DOHH2 (cell line): ENCODE measurements around the gene UXS1.
"Not testable (repeated sequence)": the region's sequence is repeated elsewhere in the genome, so short reads cannot be mapped to it uniquely, and the experiment has no call there.

Experiments used
- H3F3A ChIP-seq: fragments of 200-600 bp; sonication (generic), shearing (Covaris generic); 2 replicates; pipeline ENCODE4 v1.6.0; 2016; ENCODE audit warnings: antibody characterized with exemption, mild to moderate bottlenecking; ENCODE audit not compliant: control insufficient read depth, insufficient read depth
- H3K27ac ChIP-seq: fragments of 200-600 bp; sonication (generic); 2 replicates; pipeline ENCODE4 v1.5.1; 2014; ENCODE audit warnings: low read depth, mild to moderate bottlenecking, low read length, moderate library complexity
- H3K27me3 ChIP-seq: fragments of 200-600 bp; sonication (generic); 2 replicates; pipeline ENCODE4 v1.6.1; 2014; ENCODE audit warnings: mild to moderate bottlenecking, low read length, mixed read lengths; ENCODE audit not compliant: control insufficient read depth
- H3K36me3 ChIP-seq: fragments of 200-600 bp; sonication (generic); 2 replicates; pipeline ENCODE4 v1.6.1; 2014; ENCODE audit warnings: mild to moderate bottlenecking, low read length, moderate library complexity, mixed read lengths; ENCODE audit not compliant: control insufficient read depth
- H3K4me1 ChIP-seq: fragments of 200-600 bp; sonication (generic); 2 replicates; pipeline ENCODE4 v1.6.1; 2014; ENCODE audit warnings: mild to moderate bottlenecking, low read length, mixed read lengths; ENCODE audit not compliant: control insufficient read depth
- H3K4me2 ChIP-seq: fragments of 200-600 bp; sonication (generic); 2 replicates; pipeline ENCODE4 v1.6.0; 2014; ENCODE audit warnings: mild to moderate bottlenecking, low read length, moderate library complexity
- H3K4me3 ChIP-seq: fragments of 200-600 bp; sonication (generic); 2 replicates; pipeline ENCODE4 v1.5.1; 2014; ENCODE audit warnings: mild to moderate bottlenecking, low read length, mixed read lengths
- H3K79me2 ChIP-seq: fragments of 200-600 bp; sonication (generic); 2 replicates; pipeline ENCODE4 v1.6.1; 2014; ENCODE audit warnings: mild to moderate bottlenecking, low read length, mixed read lengths; ENCODE audit not compliant: control insufficient read depth
- H3K9me2 ChIP-seq: fragments of 200-600 bp; sonication (generic); replicated peaks from 2 replicates; pipeline ENCODE4 v1.6.1; 2014; ENCODE audit warnings: mild to moderate bottlenecking, low read length, mixed read lengths; ENCODE audit not compliant: control insufficient read depth
- H3K9me3 ChIP-seq: fragments of 200-600 bp; sonication (generic); 2 replicates; pipeline ENCODE4 v1.6.1; 2014; ENCODE audit warnings: antibody characterized with exemption, low read length, mixed read lengths; ENCODE audit not compliant: control insufficient read depth, insufficient read depth
- H4K20me1 ChIP-seq: fragments of 200-600 bp; sonication (generic); 2 replicates; pipeline ENCODE4 v1.6.0; 2014; ENCODE audit warnings: low read depth, mild to moderate bottlenecking, antibody characterized with exemption, low read length, moderate library complexity; ENCODE audit not compliant: control insufficient read depth, insufficient read depth
- CTCF ChIP-seq: fragments of 200-600 bp; sonication (generic); IDR thresholded peaks from one replicate; pipeline ENCODE4 v1.5.1; 2014; ENCODE audit warnings: antibody characterized with exemption, mild to moderate bottlenecking, low read depth, low read length; ENCODE audit not compliant: poor library complexity, severe bottlenecking
- EZH2phosphoT487 ChIP-seq: fragments of 200-600 bp; sonication (generic); IDR thresholded peaks from 2 replicates; pipeline ENCODE4 v1.6.1; 2017; ENCODE audit warnings: borderline replicate concordance, mild to moderate bottlenecking, antibody characterized with exemption, low read length, moderate library complexity, mixed read lengths

Gene UXS1

GRCh38 chr2:106205488-106205887 is 11.4 kb upstream of the UXS1 start:
- Histone ChIP-seq H3K4me3 (no peak overlapping the region), H4K20me1 (no peaks in the 10 kb centered on the region), H3K27me3 (no peaks in the 10 kb centered on the region; the same call in 1 of the 2 replicates), H3K27ac (no peak overlapping the region), H3K9me2 (no peaks in the 10 kb centered on the region), H3K4me2 (no peak overlapping the region), H3K36me3 (no peaks in the 10 kb centered on the region), H3K4me1 (no peaks in the 10 kb centered on the region), H3K9me3 (no peaks in the 10 kb centered on the region), H3F3A (no peaks in the 10 kb centered on the region), H3K79me2 (no peaks in the 10 kb centered on the region)
- TF ChIP-seq EZH2phosphoT487: no peak
- no peak for TF ChIP-seq CTCF

- H3K27me3 ChIP-seq, H3K9me2 ChIP-seq, H3K9me3 ChIP-seq, H3K27ac ChIP-seq, H3K36me3 ChIP-seq, H3K4me3 ChIP-seq, H3F3A ChIP-seq, H3K79me2 ChIP-seq, H4K20me1 ChIP-seq, H3K4me1 ChIP-seq, H3K4me2 ChIP-seq: not testable (repeated sequence)
These were observed 10.4 kb upstream of the UXS1 start for GRCh38 chr2:106204551-106204950.

GRCh38 chr2:106201661-106202060 is 7.6 kb upstream of the UXS1 start:
- Histone ChIP-seq H3K27ac (no peak overlapping the region), H3K9me2 (no peaks in the 10 kb centered on the region), H3K79me2 (no peaks in the 10 kb centered on the region), H3K4me2 (no peak overlapping the region), H3K36me3 (no peaks in the 10 kb centered on the region), H3K27me3 (no peaks in the 10 kb centered on the region), H3K9me3 (no peaks in the 10 kb centered on the region), H3K4me3 (no peak overlapping the region), H3F3A (no peaks in the 10 kb centered on the region), H4K20me1 (no peaks in the 10 kb centered on the region), H3K4me1 (no peaks in the 10 kb centered on the region)
- TF ChIP-seq CTCF (no peak), EZH2phosphoT487 (no peak)

- Histone ChIP-seq H3K36me3 (no peaks in the 10 kb centered on the region), H3K27me3 (peaks cover 7% of the 10 kb centered on the region), H3K9me2 (no peaks in the 10 kb centered on the region), H3K9me3 (no peaks in the 10 kb centered on the region), H3K4me2 (no peak overlapping the region), H3F3A (no peaks in the 10 kb centered on the region), H3K79me2 (peaks cover 8% of the 10 kb centered on the region), H3K27ac (no peak overlapping the region), H4K20me1 (peaks cover 1% of the 10 kb centered on the region; the same call in 1 of the 2 replicates), H3K4me3 (no peak overlapping the region), H3K4me1 (peaks cover 11% of the 10 kb centered on the region)
- TF ChIP-seq EZH2phosphoT487: no peak
- TF ChIP-seq CTCF: no peak
These were observed 3.8 kb upstream of the UXS1 start for GRCh38 chr2:106197878-106198277.
